Esophagus muscularis mucosa (tissue), 4 donors: ENCODE data around the gene OLFML1. TPM values are rescaled to one million over a fixed set of nuclear protein-coding genes. Genes with fewer than 3 reads are reported as not detected.
A peak's percentile ranks its signal among the peaks of the same experiment; 100 is the strongest.

Source experiments
- DNase-seq: peaks from one replicate; pipeline ENCODE4 v3.0.0-alpha.2; 2017; ENCODE audit errors: extremely low spot score
- H3K27ac ChIP-seq, 4 donors: fragments of 200-600 bp; sonication (generic); replicated peaks in 1 of 4; 1 replicate in 3 of 4; 2 replicates in 1 of 4; pipeline ENCODE4 v1.5.1; 2016 to 2019; ENCODE audit warnings: mild to moderate bottlenecking in 1 of 4
- H3K27me3 ChIP-seq, 4 donors: fragments of 200-600 bp; sonication (generic); one replicate each; pipeline versions ENCODE4 v1.5.1 to v1.6.0; 2016 to 2019
- H3K36me3 ChIP-seq, 4 donors: fragments of 200-600 bp; sonication (generic); one replicate each; pipeline ENCODE4 v1.5.1; 2016 to 2019
- H3K4me1 ChIP-seq, 4 donors: fragments of 200-600 bp; sonication (generic); one replicate each; pipeline ENCODE4 v1.5.1; 2016 to 2019
- H3K4me3 ChIP-seq, 4 donors: fragments of 200-600 bp; sonication (generic); 1 replicate in 2 of 4; 2 replicates in 2 of 4; pipeline ENCODE4 v1.5.1; 2016 to 2019; ENCODE audit warnings: mild to moderate bottlenecking in 4 of 4, moderate library complexity in 1 of 4
- H3K9me3 ChIP-seq, 4 donors: fragments of 200-600 bp; sonication (generic); 1 replicate in 3 of 4; 2 replicates in 1 of 4; pipeline ENCODE4 v1.5.1; 2016 to 2019
- CTCF ChIP-seq, 3 experiments: fragments of 200-600 bp in 2 of 3; fragments of 450-650 bp in 1 of 3; sonication (generic) in 2 of 3; IDR thresholded peaks; one replicate each; pipeline ENCODE4 v1.5.1; 2017 to 2019; ENCODE audit warnings: antibody characterized with exemption in 3 of 3, mild to moderate bottlenecking in 2 of 3, moderate library complexity in 1 of 3
- EP300 ChIP-seq: sonication (generic); formaldehyde crosslinking; IDR thresholded peaks from one replicate; pipeline ENCODE4 v1.6.1; 2017; ENCODE audit warnings: antibody characterized with exemption
- POLR2A ChIP-seq: fragments of 450-650 bp; IDR thresholded peaks from one replicate; pipeline ENCODE4 v1.6.1; 2017; ENCODE audit warnings: antibody characterized with exemption, moderate library complexity, mild to moderate bottlenecking, low read depth
- POLR2AphosphoS5 ChIP-seq, 2 donors: sonication (generic); formaldehyde crosslinking; IDR thresholded peaks; one replicate each; pipeline ENCODE4 v1.6.1; 2017; ENCODE audit warnings: antibody characterized with exemption in 2 of 2
- WGBS: methylation state at CpG from one replicate; pipeline ENCODE4 v1.1.5; 2018; 5-methylcytosine and 5-hydroxymethylcytosine counted together
- intact Hi-C: fragments of 100-400 bp; cut with DNase I; formaldehyde crosslinking; loops from one replicate; pipeline ENCODE4 v1.15.1; 2023
- total RNA-seq, 4 donors: library from RNA; depleted of rRNA; stranded (reverse); fragments of >200 nt; gene quantifications; one replicate each; pipeline versions ENCODE4 v1.1.0 to v1.2.1, GENCODE V29; 2016

The OLFML1 gene
- total RNA-seq, 4 donors from 2014 or later = 5.6 to 10.8 (median 7.7) TPM

GRCh38 chr11:7501894-7502293 lies 16.6 kb downstream of the OLFML1 start:
- TF ChIP-seq POLR2AphosphoS5 (IDR thresholded peaks at IDR 0.05) = no peak
- TF ChIP-seq CTCF (IDR thresholded peaks at IDR 0.05) = no peak
- no peak for TF ChIP-seq POLR2A
- no peak for TF ChIP-seq EP300
- H3K36me3 ChIP-seq = no peaks in the 10 kb centered on the region
- no peak overlapping the region for H3K27ac ChIP-seq
- H3K9me3 ChIP-seq = no peaks in the 10 kb centered on the region
- no peaks in the 10 kb centered on the region for H3K27me3 ChIP-seq
- H3K4me3 ChIP-seq = no peak overlapping the region
- DNase-seq = no peak
- H3K4me1 ChIP-seq = no peaks in the 10 kb centered on the region
- WGBS = 91% methylated on average over 4 of the region's 4 CpGs
- intact Hi-C loops = no loop called here

GRCh38 chr11:7506243-7506642 lies 20.9 kb downstream of the OLFML1 start:
- Histone ChIP-seq H3K4me1 (peaks cover 2 to 4% (median 3%) of the 10 kb centered on the region in 4 donors), H3K27me3 (no peaks in the 10 kb centered on the region), H3K36me3 (no peaks in the 10 kb centered on the region), H3K27ac (no peak overlapping the region), H3K4me3 (no peak overlapping the region), H3K9me3 (no peaks in the 10 kb centered on the region)
- DNase-seq = no peak
- WGBS = 95% methylated on average over 3 of the region's 3 CpGs
- intact Hi-C loops = no loop called here
- no peak for TF ChIP-seq POLR2AphosphoS5 (IDR thresholded peaks at IDR 0.05)
- no peak for TF ChIP-seq EP300

GRCh38 chr11:7508087-7508486 lies 22.8 kb downstream of the OLFML1 start:
- DNase-seq = no peak
- Histone ChIP-seq H3K9me3 (no peaks in the 10 kb centered on the region), H3K4me3 (no peak overlapping the region), H3K27me3 (no peaks in the 10 kb centered on the region), H3K27ac (no peak overlapping the region), H3K36me3 (no peaks in the 10 kb centered on the region), H3K4me1 (peaks cover 16 to 21% (median 20%) of the 10 kb centered on the region in 4 donors)
- TF ChIP-seq EP300 = no peak
- TF ChIP-seq CTCF (IDR thresholded peaks at IDR 0.05) = no peak
- no peak for TF ChIP-seq POLR2A
- TF ChIP-seq POLR2AphosphoS5 (IDR thresholded peaks at IDR 0.05) = no peak
- intact Hi-C loops = no loop called here
- WGBS = 93% methylated on average over 3 of the region's 3 CpGs

GRCh38 chr11:7509966-7510365 lies 24.7 kb downstream of the OLFML1 start:
- DNase-seq = no peak
- WGBS = 89% methylated on average over 2 of the region's 2 CpGs
- Histone ChIP-seq H3K27ac (no peak overlapping the region), H3K27me3 (no peaks in the 10 kb centered on the region), H3K36me3 (no peaks in the 10 kb centered on the region), H3K4me3 (no peak overlapping the region), H3K9me3 (no peaks in the 10 kb centered on the region), H3K4me1 (peaks cover 26 to 33% (median 28%) of the 10 kb centered on the region in 4 donors)
- no peak for TF ChIP-seq CTCF (IDR thresholded peaks at IDR 0.05)
- no peak for TF ChIP-seq POLR2A
- TF ChIP-seq POLR2AphosphoS5 (IDR thresholded peaks at IDR 0.05) = no peak
- no peak for TF ChIP-seq EP300
- intact Hi-C loops = no loop called here

GRCh38 chr11:7511401-7511800 lies 26.1 kb downstream of the OLFML1 start:
- Histone ChIP-seq H3K4me3 (no peak overlapping the region), H3K9me3 (no peaks in the 10 kb centered on the region), H3K4me1 (peaks cover 26 to 35% (median 31%) of the 10 kb centered on the region in 4 donors), H3K27ac (peak overlapping the region in 3 of 4 donors; percentile 77 to 87 (median 85)), H3K27me3 (no peaks in the 10 kb centered on the region), H3K36me3 (no peaks in the 10 kb centered on the region)
- intact Hi-C loops = no loop called here
- no peak for DNase-seq
- TF ChIP-seq CTCF (IDR thresholded peaks at IDR 0.05) (no peak), EP300 (no peak), POLR2A (no peak), POLR2AphosphoS5 (IDR thresholded peaks at IDR 0.05) (peak in 1 of 2 donors; percentile 67)
- 85% methylated on average over 5 of the region's 5 CpGs for WGBS
